Gastroesophageal sphincter (tissue), 3 donors: ENCODE measurements around the gene C1orf185.

Experiments
- CTCF ChIP-seq, 4 experiments: fragments of 200-600 bp in 2 of 4; fragments of 450-650 bp in 2 of 4; sonication (generic) in 1 of 4; IDR thresholded peaks; one replicate each; pipeline ENCODE4 v1.5.1; 2017 to 2019; ENCODE audit warnings: antibody characterized with exemption in 4 of 4, mild to moderate bottlenecking in 2 of 4, moderate library complexity in 2 of 4
- EP300 ChIP-seq: sonication (generic); formaldehyde crosslinking; IDR thresholded peaks from one replicate; pipeline ENCODE4 v1.6.1; 2017; ENCODE audit warnings: antibody characterized with exemption, mild to moderate bottlenecking
- POLR2A ChIP-seq, 2 donors: fragments of 450-650 bp; IDR thresholded peaks; one replicate each; pipeline ENCODE4 v1.6.1; 2017; ENCODE audit warnings: antibody characterized with exemption in 2 of 2, mild to moderate bottlenecking in 2 of 2, moderate library complexity in 1 of 2
- POLR2AphosphoS5 ChIP-seq: sonication (generic); formaldehyde crosslinking; IDR thresholded peaks from one replicate; pipeline ENCODE4 v1.6.1; 2017; ENCODE audit warnings: antibody characterized with exemption

GRCh38 chr1:51073456-51073855 is 28.6 kb upstream of the C1orf185 start:
- TF ChIP-seq CTCF (IDR thresholded peaks at IDR 0.05): no peak
- TF ChIP-seq POLR2A (IDR thresholded peaks at IDR 0.05): no peak
- no peak for TF ChIP-seq POLR2AphosphoS5
- TF ChIP-seq EP300: no peak
